ENCODE results near the gene PSMD6.
A peak's percentile ranks its signal among the peaks of the same experiment; 100 is the strongest.

Gene PSMD6

DNA sequence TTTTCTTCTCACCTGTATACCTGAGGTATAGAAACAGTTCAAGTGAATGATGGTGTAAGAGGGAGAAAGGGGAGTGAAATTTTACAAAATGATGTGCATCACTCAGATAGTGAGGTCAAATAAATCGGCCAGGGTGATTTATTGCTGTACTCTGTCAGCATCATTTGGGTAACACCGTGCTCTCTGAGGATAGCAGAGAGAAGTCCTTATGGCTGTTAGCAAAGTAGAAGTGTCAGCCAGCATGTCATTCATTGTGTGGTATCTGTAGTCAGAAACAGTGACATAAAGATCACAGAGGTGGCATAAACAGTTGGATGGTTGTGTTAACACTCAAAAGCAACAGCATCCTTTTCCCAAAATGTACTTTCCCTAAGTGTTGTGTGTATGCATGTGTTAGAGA, 53.4 kb downstream of the PSMD6 start:
- DNase-seq (ENCODE audit: low read depth, low spot score): no peak
- H3K27ac ChIP-seq: no peak overlapping the region
- H3K9ac ChIP-seq (ENCODE audit: insufficient read length): no peak overlapping the region

DNA sequence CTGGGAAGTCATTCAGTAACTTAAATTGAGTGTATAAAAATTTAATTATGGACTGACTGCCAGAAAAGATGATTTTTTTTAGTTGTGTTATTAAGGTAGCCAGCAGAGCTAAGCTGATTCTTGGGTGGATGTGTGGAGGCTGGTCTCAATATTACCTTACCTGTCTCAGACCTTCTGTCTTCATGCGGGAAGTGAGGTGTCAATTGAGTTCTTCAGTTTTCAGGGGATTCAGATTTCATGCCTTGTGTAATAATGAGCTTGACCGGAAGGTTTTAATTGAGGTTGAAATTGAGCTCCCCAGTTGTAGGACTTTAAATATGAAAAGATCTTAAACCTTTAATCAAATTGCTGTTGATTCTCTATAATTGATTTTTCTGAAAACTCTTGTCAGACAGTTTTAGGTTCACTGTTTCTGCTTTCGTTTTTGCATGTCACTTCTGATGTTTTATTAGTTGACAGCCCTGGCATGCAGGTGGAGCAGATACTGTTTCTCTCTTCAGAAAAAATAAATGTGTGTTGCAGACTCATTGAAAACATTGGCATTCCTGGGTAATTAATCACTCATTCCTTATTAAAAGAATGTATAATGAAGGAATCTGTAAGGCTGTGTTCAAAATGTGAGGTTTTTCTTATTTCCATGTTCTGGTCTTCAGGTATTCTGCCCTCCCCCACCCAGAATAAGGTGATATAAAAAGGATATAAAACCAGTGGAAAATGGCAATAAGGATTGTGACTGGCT, 54.5 kb downstream of the PSMD6 start:
- Histone ChIP-seq H3K4me3 (peak overlapping the region; percentile 76), H3K36me3 (ENCODE audit: insufficient read depth, low read length) (no peaks in the 10 kb centered on the region; the same call in 1 of the 2 replicates), H3K9ac (ENCODE audit: insufficient read length) (peak overlapping the region; percentile 67), H3K9me3 (ENCODE audit: low read depth, low read length) (no peaks in the 10 kb centered on the region), H3K27ac (0 out of 2 replicates have a peak overlapping the region, but pooled peaks have one; percentile 67)
- TF ChIP-seq EZH2 (IDR thresholded peaks at IDR 0.05) (no peak), POLR2AphosphoS5 (IDR thresholded peaks at IDR 0.05; ENCODE audit: borderline replicate concordance, low read depth, low read length) (no peak), FOXP2 (optimal IDR thresholded peaks at IDR 0.05; ENCODE audit: control extremely low read depth, extremely low read length, insufficient read depth) (no peak)
- DNase-seq (ENCODE audit: low read depth, low spot score): no peak

More for the DNA sequence above, 53.4 kb downstream of the PSMD6 start:
- Histone ChIP-seq H3K9me3 (ENCODE audit: low read depth, low read length) (no peaks in the 10 kb centered on the region), H3K4me3 (no peak overlapping the region), H3K36me3 (ENCODE audit: insufficient read depth, low read length) (no peaks in the 10 kb centered on the region; the same call in 1 of the 2 replicates)
- no peak for TF ChIP-seq EZH2 (IDR thresholded peaks at IDR 0.05)
- TF ChIP-seq FOXP2 (optimal IDR thresholded peaks at IDR 0.05; ENCODE audit: control extremely low read depth, extremely low read length, insufficient read depth): no peak
- TF ChIP-seq POLR2AphosphoS5 (IDR thresholded peaks at IDR 0.05; ENCODE audit: borderline replicate concordance, low read depth, low read length): no peak

DNA sequence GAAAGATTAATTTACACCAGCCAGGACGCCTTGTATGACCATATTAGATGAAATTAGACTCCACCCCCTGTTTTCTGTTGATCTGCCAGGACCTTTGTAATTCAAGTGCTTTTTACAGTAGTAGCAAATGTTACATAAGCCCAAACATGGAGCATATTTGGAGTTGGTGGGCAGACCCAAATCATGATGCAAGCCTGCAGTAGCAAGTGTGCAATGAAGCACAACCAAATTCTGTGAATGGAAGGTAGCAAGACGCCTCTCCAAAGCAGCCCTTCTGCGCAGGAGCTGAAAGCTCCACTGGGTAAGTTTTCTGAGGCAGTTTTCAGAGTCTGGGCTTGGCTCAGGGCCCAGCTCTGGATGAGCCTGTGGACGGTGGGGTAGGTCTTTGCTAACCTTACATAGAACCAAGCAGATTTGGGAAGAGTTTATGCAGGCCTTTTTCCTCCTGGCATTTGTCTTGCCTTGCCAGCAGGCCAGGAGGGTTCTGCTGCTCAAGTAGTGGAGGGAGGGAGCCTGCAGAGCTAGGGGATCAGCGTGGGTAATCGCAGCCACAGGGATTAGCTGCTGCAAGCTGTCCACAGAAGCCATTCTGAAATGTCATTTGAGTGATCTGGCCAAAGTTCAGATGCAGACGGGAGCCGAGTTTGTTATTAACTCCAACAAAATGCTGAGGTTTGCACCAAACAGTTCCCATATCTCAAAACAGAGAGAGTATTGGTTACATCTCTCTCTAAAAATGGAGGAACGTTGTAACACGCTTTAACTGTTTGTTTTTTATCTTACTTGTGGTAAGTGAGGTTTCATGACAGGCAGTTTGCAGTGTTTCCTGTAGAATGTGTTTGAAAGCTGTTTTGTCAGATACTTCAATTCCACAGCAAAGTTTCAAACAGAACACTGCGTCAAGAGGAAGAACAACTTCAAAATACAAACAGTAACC, 55.4 kb downstream of the PSMD6 start:
- no peaks in the 10 kb centered on the region for H3K9me3 ChIP-seq (ENCODE audit: low read depth, low read length)
- H3K9ac ChIP-seq (ENCODE audit: insufficient read length): peak overlapping the region; percentile 67
- H3K27ac ChIP-seq: peak overlapping the region; percentile 67
- TF ChIP-seq EZH2 (IDR thresholded peaks at IDR 0.05) (no peak), POLR2AphosphoS5 (IDR thresholded peaks at IDR 0.05; ENCODE audit: borderline replicate concordance, low read depth, low read length) (no peak), FOXP2 (optimal IDR thresholded peaks at IDR 0.05; ENCODE audit: control extremely low read depth, extremely low read length, insufficient read depth) (no peak)
- DNase-seq (ENCODE audit: low read depth, low spot score): peak; percentile 37
- no peaks in the 10 kb centered on the region; the same call in 1 of the 2 replicates for H3K36me3 ChIP-seq (ENCODE audit: insufficient read depth, low read length)
- H3K4me3 ChIP-seq: peak overlapping the region; percentile 76

DNA sequence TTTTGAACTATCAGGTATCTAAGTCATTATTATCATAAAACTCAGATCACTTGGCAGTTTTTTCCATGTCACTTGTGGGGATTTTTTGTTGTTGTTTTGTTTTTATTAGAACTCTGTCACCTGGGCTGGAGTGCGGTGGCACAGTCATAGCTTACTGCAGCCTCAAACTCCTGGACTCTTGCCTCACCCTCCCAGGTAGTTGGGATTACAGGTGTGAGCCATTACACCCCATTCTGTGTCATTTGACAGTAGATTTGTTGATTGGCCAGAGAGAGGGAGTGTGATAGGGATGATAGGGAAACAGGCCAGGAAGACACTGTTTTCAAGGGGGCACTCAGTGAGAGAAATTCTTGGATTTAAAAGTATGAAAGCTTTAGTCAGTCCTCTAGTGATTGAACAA, 56.4 kb downstream of the PSMD6 start:
- no peak overlapping the region for H3K4me3 ChIP-seq
- no peaks in the 10 kb centered on the region for H3K9me3 ChIP-seq (ENCODE audit: low read depth, low read length)
- peak overlapping the region; percentile 67; the same call in 1 of the 2 replicates for H3K27ac ChIP-seq
- TF ChIP-seq EZH2 (IDR thresholded peaks at IDR 0.05) (no peak), POLR2AphosphoS5 (IDR thresholded peaks at IDR 0.05; ENCODE audit: borderline replicate concordance, low read depth, low read length) (no peak), FOXP2 (optimal IDR thresholded peaks at IDR 0.05; ENCODE audit: control extremely low read depth, extremely low read length, insufficient read depth) (no peak)
- no peak overlapping the region for H3K9ac ChIP-seq (ENCODE audit: insufficient read length)
- DNase-seq (ENCODE audit: low read depth, low spot score): no peak
- H3K36me3 ChIP-seq (ENCODE audit: insufficient read depth, low read length): no peaks in the 10 kb centered on the region

DNA sequence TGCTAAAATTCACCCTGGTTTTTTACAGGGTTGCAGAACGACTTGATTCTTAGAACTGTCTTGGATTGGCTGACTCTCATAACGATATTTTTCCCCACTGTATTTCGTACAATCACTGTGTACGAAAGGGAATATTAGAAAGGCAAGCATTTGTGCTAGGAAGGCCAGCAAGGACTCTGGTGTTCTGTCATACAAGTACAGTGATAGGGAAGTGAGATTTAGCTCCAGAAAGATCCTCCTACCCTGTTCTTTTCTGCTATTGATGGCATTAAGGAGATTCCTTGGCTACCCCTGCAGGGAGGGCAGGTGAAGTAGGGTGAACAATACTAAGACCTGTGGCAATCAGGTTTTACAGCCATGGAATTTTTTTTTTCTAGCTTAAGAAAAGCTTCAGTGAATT, 57.3 kb downstream of the PSMD6 start:
- Histone ChIP-seq H3K4me3 (no peak overlapping the region), H3K36me3 (ENCODE audit: insufficient read depth, low read length) (no peaks in the 10 kb centered on the region), H3K9me3 (ENCODE audit: low read depth, low read length) (no peaks in the 10 kb centered on the region), H3K9ac (ENCODE audit: insufficient read length) (no peak overlapping the region), H3K27ac (no peak overlapping the region)
- DNase-seq (ENCODE audit: low read depth, low spot score): no peak
- TF ChIP-seq POLR2AphosphoS5 (IDR thresholded peaks at IDR 0.05; ENCODE audit: borderline replicate concordance, low read depth, low read length): no peak
- no peak for TF ChIP-seq EZH2 (IDR thresholded peaks at IDR 0.05)
- TF ChIP-seq FOXP2 (optimal IDR thresholded peaks at IDR 0.05; ENCODE audit: control extremely low read depth, extremely low read length, insufficient read depth): no peak

DNA sequence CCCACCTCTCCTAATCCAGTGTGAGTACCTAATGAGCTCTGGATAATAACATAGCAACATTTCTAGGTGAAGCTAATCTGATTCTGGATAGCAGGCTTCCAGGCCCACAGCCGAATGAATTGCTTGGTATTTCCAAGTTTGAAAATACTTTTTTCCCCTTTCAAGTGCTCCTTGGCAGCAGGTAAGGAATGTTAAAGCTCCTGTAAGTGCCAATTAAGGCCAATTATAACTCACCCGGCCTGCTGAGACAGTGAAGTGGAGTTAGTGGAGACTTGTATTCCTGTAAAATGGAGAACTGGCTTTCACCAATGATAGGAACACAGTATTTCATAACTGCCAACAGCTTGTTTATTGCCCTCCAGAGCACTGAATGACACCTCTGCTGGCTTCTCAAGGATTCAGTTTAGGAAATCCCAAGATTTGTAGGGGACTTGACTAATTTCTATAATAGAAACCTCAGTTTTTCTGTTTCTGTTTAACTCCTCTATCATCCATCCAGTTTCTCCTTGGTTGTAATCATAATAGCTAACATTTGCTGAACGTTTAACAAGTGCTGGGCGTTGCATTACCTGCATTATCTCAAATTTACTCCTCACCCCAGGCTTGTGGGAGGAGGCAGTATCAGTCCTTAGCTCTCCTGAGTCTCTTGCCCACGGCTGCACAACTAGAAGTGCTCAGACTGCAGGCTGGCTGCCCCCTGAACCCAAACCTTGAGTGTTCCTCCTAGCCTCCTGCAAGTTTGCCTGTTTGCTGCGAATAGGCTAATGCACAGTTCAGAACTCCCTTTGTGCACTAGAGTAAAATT, 58.4 kb downstream of the PSMD6 start:
- TF ChIP-seq FOXP2 (optimal IDR thresholded peaks at IDR 0.05; ENCODE audit: control extremely low read depth, extremely low read length, insufficient read depth) (no peak), EZH2 (IDR thresholded peaks at IDR 0.05) (no peak), POLR2AphosphoS5 (IDR thresholded peaks at IDR 0.05; ENCODE audit: borderline replicate concordance, low read depth, low read length) (no peak)
- no peak overlapping the region for H3K4me3 ChIP-seq
- no peaks in the 10 kb centered on the region for H3K36me3 ChIP-seq (ENCODE audit: insufficient read depth, low read length)
- H3K9ac ChIP-seq (ENCODE audit: insufficient read length): no peak overlapping the region
- H3K9me3 ChIP-seq (ENCODE audit: low read depth, low read length): no peaks in the 10 kb centered on the region
- DNase-seq (ENCODE audit: low read depth, low spot score): no peak
- no peak overlapping the region for H3K27ac ChIP-seq

DNA sequence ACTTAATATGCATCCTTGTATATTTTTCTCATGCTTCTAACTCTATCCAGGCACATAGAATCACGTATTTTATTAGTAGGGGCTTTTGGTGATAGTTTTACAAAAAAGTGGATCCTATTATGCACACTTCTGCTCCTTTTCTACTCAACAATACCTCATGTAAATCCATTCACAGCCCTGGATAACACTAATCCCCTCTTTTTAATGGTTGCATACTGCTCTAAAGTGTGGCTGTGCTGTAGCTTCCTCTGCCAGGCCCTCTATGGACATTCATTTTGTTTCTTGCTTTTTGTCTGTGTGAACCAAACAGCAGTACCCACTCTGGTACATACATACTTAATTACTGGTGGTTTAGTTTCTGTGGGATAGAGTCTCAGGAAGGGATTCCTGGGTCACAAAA, 59.8 kb downstream of the PSMD6 start:
- no peak overlapping the region for H3K4me3 ChIP-seq
- no peaks in the 10 kb centered on the region for H3K36me3 ChIP-seq (ENCODE audit: insufficient read depth, low read length)
- no peak overlapping the region for H3K27ac ChIP-seq
- H3K9ac ChIP-seq (ENCODE audit: insufficient read length): no peak overlapping the region
- H3K9me3 ChIP-seq (ENCODE audit: low read depth, low read length): no peaks in the 10 kb centered on the region
- TF ChIP-seq POLR2AphosphoS5 (IDR thresholded peaks at IDR 0.05; ENCODE audit: borderline replicate concordance, low read depth, low read length) (no peak), EZH2 (IDR thresholded peaks at IDR 0.05) (no peak), FOXP2 (optimal IDR thresholded peaks at IDR 0.05; ENCODE audit: control extremely low read depth, extremely low read length, insufficient read depth) (no peak)
- DNase-seq (ENCODE audit: low read depth, low spot score): no peak
